NCI-H345 (cell line): ENCODE measurements around the gene RASAL3.
"Not testable (repeated sequence)": the region's sequence is repeated elsewhere in the genome, so short reads cannot be mapped to it uniquely, and the experiment has no call there.

ENCODE experiments used
- DNase-seq: peaks from one replicate; lab custom pipeline; 2025; lab: John Stamatoyannopoulos, UW

Gene RASAL3

GRCh38 chr19:15418579-15419412 lies 45.5 kb downstream of the RASAL3 start, which contains the start of gene AKAP8L:
Gene AKAP8L, minus strand, starts transcription at chr19:15418988. Its CDS starts 65 bp downstream, at chr19:15418923.
- peak; percentile 98 for DNase-seq

DNA sequence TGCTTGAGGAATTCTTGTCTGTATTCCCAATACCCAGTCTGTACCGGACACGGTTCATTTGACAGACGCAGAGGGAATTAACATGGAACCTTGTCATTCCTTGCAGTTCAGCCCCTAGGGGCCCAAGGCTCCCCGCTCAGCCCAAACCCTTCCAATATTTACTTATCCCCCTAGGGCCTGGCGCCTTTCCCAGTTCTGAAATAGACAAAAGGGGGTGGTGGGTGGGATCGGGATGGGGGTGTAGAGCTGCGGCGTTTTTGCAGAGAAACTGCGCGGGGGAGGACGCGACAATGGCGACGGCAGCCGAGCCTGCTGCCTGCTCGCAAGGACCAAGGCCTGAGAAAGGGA lies 46.1 kb downstream of the RASAL3 start:
- peak; percentile 75 for DNase-seq

- peak; percentile 30 for DNase-seq
Observed at GRCh38 chr19:15417699-15418098, 46.6 kb downstream of the RASAL3 start.

- peak; percentile 69 for DNase-seq
Observed at GRCh38 chr19:15412832-15413231, 51.5 kb downstream of the RASAL3 start.

DNA sequence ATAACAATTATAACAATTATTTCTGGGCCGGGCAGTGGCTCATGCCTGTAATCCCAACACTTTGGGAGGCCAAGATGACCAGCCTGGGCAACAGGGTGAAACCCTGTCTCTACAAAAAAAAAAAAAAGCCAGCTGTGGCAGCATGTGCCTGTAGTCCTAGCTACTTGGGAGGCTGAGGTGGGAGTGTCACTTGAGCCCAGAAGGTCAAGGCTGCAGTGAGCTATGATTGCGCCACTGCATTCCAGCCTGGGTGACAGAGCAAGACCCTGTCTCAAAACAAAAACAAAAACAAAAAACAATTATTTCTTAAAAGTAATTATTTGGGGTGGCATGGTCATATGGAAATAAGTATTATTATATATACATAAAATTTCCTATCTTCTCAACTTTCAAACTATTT lies 53.0 kb downstream of the RASAL3 start:
- DNase-seq, result not testable (repeated sequence)

GRCh38 chr19:15404780-15405211 lies 59.5 kb downstream of the RASAL3 start:
- DNase-seq, result no peak

- DNase-seq, result no peak
Observed at GRCh38 chr19:15404097-15404779, 60.1 kb downstream of the RASAL3 start.

DNA sequence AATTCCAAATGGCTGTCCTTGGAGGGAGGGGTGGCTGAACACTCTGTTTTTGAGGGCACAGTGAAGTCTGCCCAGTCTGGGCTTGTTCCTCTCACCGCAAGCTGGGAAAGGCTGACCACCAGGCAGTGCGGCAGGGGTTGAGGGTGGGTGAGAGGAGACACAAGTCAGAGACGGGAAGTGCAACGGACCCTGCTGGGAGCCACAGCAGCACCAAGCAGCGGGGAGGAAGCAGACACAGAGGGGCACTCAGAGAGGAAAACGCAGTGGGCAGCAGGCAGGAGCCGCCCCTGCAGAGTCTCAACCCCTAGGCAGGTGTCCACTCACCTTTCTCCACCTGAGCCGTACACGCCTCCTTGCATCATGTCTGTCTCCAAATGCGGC lies 61.2 kb downstream of the RASAL3 start:
- DNase-seq, result no peak

DNA sequence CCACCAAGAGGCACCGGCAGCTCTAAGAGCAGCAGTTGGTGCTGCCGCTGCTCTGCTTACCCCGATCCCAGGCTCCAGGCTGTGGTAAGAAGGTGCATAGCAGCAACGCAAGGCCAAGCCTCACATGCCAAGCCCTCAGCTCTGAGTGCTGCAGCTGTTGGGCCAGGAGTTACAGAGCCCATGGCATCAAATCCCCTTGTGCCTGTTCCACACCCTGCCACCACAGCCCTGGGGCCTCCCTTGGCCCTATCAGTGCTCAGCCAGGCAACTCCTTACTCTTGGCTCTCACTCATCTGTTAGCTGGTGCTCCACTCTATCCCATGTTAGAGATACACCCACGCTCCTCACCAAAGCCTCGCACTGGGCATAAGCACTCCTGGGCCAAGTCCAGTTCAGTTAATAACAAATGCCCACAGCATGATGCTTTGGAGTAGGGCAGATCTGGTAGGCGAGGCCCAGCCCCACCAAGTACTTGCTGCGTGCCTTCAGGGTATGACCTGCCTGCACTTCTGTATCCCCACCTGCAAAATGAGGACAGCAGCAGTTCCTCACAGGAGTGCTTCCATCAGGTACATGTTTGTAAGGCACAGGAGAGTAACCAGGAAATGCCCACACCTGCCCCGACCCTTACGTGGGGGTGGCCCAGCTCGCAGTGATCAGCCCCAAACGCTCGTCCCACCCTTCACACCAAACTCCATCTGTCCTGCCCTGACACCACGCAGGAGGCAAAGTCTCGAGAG lies 61.8 kb downstream of the RASAL3 start:
- DNase-seq, result no peak
